Upper lobe of right lung (tissue), 1 donor: ENCODE measurements around the gene BABAM2. TPM values are rescaled to one million over a fixed set of nuclear protein-coding genes. Genes with fewer than 3 reads are reported as not detected.

Source experiments
- ATAC-seq: fragments of 200-7000 bp; cut with Tn5 transposase; one replicate; pipeline ENCODE4 v1.9.1; 2020; ENCODE audit warnings: mild to moderate bottlenecking, moderate library complexity
- DNase-seq: peaks from one replicate; pipeline ENCODE4 v3.0.0-alpha.2; 2020
- H3K27ac ChIP-seq: fragments of 200-600 bp; one replicate; pipeline ENCODE4 v1.8.0; 2022
- H3K27me3 ChIP-seq: fragments of 200-600 bp; one replicate; pipeline ENCODE4 v1.8.0; 2022; ENCODE audit warnings: mild to moderate bottlenecking
- H3K36me3 ChIP-seq: fragments of 200-600 bp; one replicate; pipeline ENCODE4 v1.8.0; 2022
- H3K4me1 ChIP-seq: fragments of 200-600 bp; one replicate; pipeline ENCODE4 v1.8.0; 2022
- H3K4me3 ChIP-seq: fragments of 200-600 bp; one replicate; pipeline ENCODE4 v1.8.0; 2022; ENCODE audit warnings: mild to moderate bottlenecking
- H3K9me3 ChIP-seq: fragments of 200-600 bp; one replicate; pipeline ENCODE4 v1.8.0; 2022
- CTCF ChIP-seq: fragments of 200-600 bp; IDR thresholded peaks from one replicate; pipeline ENCODE4 v1.8.0; 2022; ENCODE audit warnings: antibody characterized with exemption
- intact Hi-C: fragments of 100-400 bp; cut with DNase I; formaldehyde crosslinking; loops from one replicate; pipeline ENCODE4 v1.11.0; 2022
- total RNA-seq: library from RNA; stranded (reverse); fragmentation: NEBNext Ultra II Directional; extraction: Animal tissue kit (Norgen Biotek cat#: 25700); gene quantifications from one replicate; pipeline ENCODE4 v1.2.1, GENCODE V29; 2021
- donor health status: DM: no; HTN: yes; CAD: no; lungs with severe emphysema.

Gene BABAM2
- total RNA-seq, 1 donor from 2014 or later: 36.2 TPM

- no peak overlapping the region for H3K27ac ChIP-seq
- ATAC-seq (no peak), DNase-seq (no peak)
- intact Hi-C loops: no loop called here
- no peaks in the 10 kb centered on the region for H3K9me3 ChIP-seq
- no peaks in the 10 kb centered on the region for H3K27me3 ChIP-seq
- TF ChIP-seq CTCF: no peak
- H3K4me1 ChIP-seq: peaks cover 11% of the 10 kb centered on the region
- H3K4me3 ChIP-seq: no peak overlapping the region
- H3K36me3 ChIP-seq: no peaks in the 10 kb centered on the region
These were observed 483.3 kb downstream of the BABAM2 start for GRCh38 chr2:28373854-28374253.

- intact Hi-C loops: no loop called here
- Histone ChIP-seq H3K9me3 (no peaks in the 10 kb centered on the region), H3K27me3 (no peaks in the 10 kb centered on the region), H3K4me3 (no peak overlapping the region), H3K36me3 (no peaks in the 10 kb centered on the region), H3K27ac (no peak overlapping the region), H3K4me1 (peaks cover 16% of the 10 kb centered on the region)
- no peak for TF ChIP-seq CTCF
- ATAC-seq: no peak
- peak; percentile 40 for DNase-seq
These were observed 483.8 kb downstream of the BABAM2 start for GRCh38 chr2:28374331-28374730.

- no peak for TF ChIP-seq CTCF
- H3K9me3 ChIP-seq: no peaks in the 10 kb centered on the region
- H3K27me3 ChIP-seq: no peaks in the 10 kb centered on the region
- H3K4me1 ChIP-seq: peaks cover 17% of the 10 kb centered on the region
- no peak overlapping the region for H3K27ac ChIP-seq
- intact Hi-C loops: no loop called here
- DNase-seq (peak; percentile 29), ATAC-seq (no peak)
- no peaks in the 10 kb centered on the region for H3K36me3 ChIP-seq
- H3K4me3 ChIP-seq: no peak overlapping the region
These were observed 484.7 kb downstream of the BABAM2 start for GRCh38 chr2:28375236-28375635.

GRCh38 chr2:28375742-28376631, 485.5 kb downstream of the BABAM2 start:
- peak; percentile 29 for DNase-seq
- Histone ChIP-seq H3K27ac (no peak overlapping the region), H3K36me3 (no peaks in the 10 kb centered on the region), H3K27me3 (no peaks in the 10 kb centered on the region), H3K4me3 (no peak overlapping the region), H3K9me3 (no peaks in the 10 kb centered on the region), H3K4me1 (peaks cover 17% of the 10 kb centered on the region)
- intact Hi-C loops: no loop called here
- no peak for TF ChIP-seq CTCF
- no peak for ATAC-seq

- H3K27me3 ChIP-seq: no peaks in the 10 kb centered on the region
- no peak for TF ChIP-seq CTCF
- H3K9me3 ChIP-seq: no peaks in the 10 kb centered on the region
- DNase-seq (peak; percentile 64), ATAC-seq (peak; percentile 5)
- intact Hi-C loops: no loop called here
- no peaks in the 10 kb centered on the region for H3K36me3 ChIP-seq
- no peak overlapping the region for H3K4me3 ChIP-seq
- H3K27ac ChIP-seq: no peak overlapping the region
- H3K4me1 ChIP-seq: peaks cover 17% of the 10 kb centered on the region
These were observed 486.8 kb downstream of the BABAM2 start for GRCh38 chr2:28377195-28377816.
